ENCODE results near the gene NPIPB2.

GRCh38 chr16:11966173-11966572 is 24.3 kb upstream of the NPIPB2 start:
- TF ChIP-seq, protein P1, sequence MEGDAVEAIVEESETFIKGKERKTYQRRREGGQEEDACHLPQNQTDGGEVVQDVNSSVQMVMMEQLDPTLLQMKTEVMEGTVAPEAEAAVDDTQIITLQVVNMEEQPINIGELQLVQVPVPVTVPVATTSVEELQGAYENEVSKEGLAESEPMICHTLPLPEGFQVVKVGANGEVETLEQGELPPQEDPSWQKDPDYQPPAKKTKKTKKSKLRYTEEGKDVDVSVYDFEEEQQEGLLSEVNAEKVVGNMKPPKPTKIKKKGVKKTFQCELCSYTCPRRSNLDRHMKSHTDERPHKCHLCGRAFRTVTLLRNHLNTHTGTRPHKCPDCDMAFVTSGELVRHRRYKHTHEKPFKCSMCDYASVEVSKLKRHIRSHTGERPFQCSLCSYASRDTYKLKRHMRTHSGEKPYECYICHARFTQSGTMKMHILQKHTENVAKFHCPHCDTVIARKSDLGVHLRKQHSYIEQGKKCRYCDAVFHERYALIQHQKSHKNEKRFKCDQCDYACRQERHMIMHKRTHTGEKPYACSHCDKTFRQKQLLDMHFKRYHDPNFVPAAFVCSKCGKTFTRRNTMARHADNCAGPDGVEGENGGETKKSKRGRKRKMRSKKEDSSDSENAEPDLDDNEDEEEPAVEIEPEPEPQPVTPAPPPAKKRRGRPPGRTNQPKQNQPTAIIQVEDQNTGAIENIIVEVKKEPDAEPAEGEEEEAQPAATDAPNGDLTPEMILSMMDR (IDR thresholded peaks at IDR 0.05; ENCODE audit: borderline replicate concordance, extremely low read depth, low read length, poor library complexity, severe bottlenecking), result no peak
- TF ChIP-seq EZH2 (IDR thresholded peaks at IDR 0.05; ENCODE audit: borderline replicate concordance, low read depth, low read length, severe bottlenecking), result no peak
